Measurements from ENCODE around the gene FOXN3. TPM values are rescaled to one million over a fixed set of nuclear protein-coding genes. Genes with fewer than 3 reads are reported as not detected.

The FOXN3 gene
- total and polyA plus RNA-seq, 9 donors = 56.9 to 172 (median 99.2) TPM

DNA sequence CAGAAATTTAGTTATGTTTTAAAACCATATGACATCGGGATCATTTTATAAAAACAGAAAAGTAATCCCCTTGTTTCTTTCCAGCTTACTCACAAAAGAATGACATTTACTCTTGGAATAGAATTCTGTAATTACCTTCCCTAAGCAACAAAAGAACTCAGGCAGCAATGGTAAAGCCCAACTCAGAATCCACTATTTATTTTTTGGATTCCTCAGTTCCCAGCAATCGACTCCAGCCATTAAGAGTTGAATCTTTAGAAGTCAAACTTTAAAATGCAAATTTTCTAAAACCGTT, 65.9 kb downstream of the FOXN3 start:
- intact Hi-C loops (cut with DNase I) = no loop called here
- peak overlapping the region in 1 of 2 donors; percentile 65 for H3K27ac ChIP-seq
- 5 to 8% (median 6%) methylated on average over 3 of the region's 3 CpGs for WGBS, 3 donors

DNA sequence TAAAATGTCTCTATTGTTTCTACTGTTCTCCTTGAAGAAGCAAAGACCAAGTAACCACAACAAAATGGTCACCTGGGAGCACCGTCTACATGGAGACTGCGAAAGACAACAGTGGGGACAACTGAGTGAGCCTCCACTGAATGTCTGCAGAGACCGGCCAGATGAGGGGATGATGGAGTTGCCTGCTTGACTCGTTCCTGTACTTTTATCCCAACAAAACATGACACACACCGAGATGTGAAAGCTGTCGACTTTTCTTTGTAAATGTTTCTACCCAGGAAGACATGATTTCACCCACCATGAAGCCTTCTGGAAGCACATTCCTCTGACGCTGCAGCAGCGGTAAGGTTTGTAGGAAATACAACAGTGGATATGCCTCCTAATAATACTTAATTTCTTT, 66.9 kb downstream of the FOXN3 start:
- Histone ChIP-seq H3K36me3 (no peaks in the 10 kb centered on the region), H3K27me3 (no peaks in the 10 kb centered on the region), H3K9me3 (no peaks in the 10 kb centered on the region), H3K27ac (no peak overlapping the region), H3K4me1 (ENCODE audit: insufficient read depth) (peaks cover 19% of the 10 kb centered on the region), H3K4me3 (no peak overlapping the region)
- 94% methylated on average over 8 of the region's 8 CpGs for WGBS, 3 donors
- intact Hi-C loops (cut with DNase I) = no loop called here
- no peak for TF ChIP-seq EP300 (IDR thresholded peaks at IDR 0.05)
- TF ChIP-seq POLR2A (IDR thresholded peaks at IDR 0.05) = no peak
- TF ChIP-seq, protein P1, sequence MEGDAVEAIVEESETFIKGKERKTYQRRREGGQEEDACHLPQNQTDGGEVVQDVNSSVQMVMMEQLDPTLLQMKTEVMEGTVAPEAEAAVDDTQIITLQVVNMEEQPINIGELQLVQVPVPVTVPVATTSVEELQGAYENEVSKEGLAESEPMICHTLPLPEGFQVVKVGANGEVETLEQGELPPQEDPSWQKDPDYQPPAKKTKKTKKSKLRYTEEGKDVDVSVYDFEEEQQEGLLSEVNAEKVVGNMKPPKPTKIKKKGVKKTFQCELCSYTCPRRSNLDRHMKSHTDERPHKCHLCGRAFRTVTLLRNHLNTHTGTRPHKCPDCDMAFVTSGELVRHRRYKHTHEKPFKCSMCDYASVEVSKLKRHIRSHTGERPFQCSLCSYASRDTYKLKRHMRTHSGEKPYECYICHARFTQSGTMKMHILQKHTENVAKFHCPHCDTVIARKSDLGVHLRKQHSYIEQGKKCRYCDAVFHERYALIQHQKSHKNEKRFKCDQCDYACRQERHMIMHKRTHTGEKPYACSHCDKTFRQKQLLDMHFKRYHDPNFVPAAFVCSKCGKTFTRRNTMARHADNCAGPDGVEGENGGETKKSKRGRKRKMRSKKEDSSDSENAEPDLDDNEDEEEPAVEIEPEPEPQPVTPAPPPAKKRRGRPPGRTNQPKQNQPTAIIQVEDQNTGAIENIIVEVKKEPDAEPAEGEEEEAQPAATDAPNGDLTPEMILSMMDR (IDR thresholded peaks at IDR 0.05) = no peak
- DNase-seq = no peak

More for the DNA sequence above, 65.9 kb downstream of the FOXN3 start:
- Histone ChIP-seq H3K4me1 (ENCODE audit: insufficient read depth) (peaks cover 19% of the 10 kb centered on the region), H3K27me3 (no peaks in the 10 kb centered on the region), H3K36me3 (no peaks in the 10 kb centered on the region), H3K9me3 (no peaks in the 10 kb centered on the region), H3K4me3 (no peak overlapping the region)
- no peak for DNase-seq
- no peak for TF ChIP-seq POLR2A (IDR thresholded peaks at IDR 0.05)
- TF ChIP-seq, protein P1 (IDR thresholded peaks at IDR 0.05) = no peak
- TF ChIP-seq EP300 (IDR thresholded peaks at IDR 0.05) = no peak

DNA sequence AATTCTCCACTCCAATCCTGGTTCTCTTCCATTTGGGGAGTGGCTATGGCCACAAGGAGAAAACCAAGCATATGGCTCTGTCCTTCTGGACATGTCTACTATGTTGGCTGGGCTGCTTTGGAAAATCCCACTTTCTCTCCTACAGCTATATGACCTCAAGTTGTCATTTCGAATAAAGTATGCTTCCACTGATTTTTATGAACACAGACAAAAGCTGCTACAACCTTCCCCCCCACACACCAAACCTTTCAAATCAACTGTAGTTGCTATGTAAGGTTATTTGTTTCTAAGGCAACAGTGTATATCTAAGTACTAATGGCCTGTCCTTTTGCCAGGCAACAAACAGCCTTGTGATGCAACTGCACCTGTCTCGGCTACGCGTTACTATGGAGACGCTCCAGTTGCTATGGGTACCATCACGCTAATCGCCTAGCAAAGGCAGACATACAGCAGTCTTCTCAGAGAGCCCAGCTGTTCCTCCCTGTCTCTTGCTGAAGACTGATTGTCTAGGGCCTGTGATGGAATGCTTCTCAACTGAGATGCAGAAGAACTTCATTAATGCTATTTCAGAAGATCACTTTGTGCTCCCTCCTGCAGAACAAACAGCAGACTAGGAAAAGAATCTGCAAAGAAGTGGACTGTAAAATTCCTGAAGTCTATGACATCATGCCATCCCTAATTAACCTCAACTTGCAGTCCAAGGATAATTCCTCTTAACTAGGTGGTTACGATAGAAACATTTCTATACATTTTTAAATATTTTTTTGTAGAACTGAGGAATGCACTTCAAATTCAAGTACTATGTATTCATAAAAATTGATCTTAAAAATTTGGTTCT, 67.6 kb downstream of the FOXN3 start:
- H3K36me3 ChIP-seq = no peaks in the 10 kb centered on the region
- TF ChIP-seq EP300 (IDR thresholded peaks at IDR 0.05) (no peak), POLR2A (IDR thresholded peaks at IDR 0.05) (no peak)
- TF ChIP-seq, protein P1 (IDR thresholded peaks at IDR 0.05) = no peak
- peak in 1 of 5 donors; percentile 57 for DNase-seq
- no peak overlapping the region for H3K4me3 ChIP-seq
- WGBS, 3 donors = 82 to 92% (median 90%) methylated on average over 8 of the region's 8 CpGs
- H3K27me3 ChIP-seq = no peaks in the 10 kb centered on the region
- no peak overlapping the region for H3K27ac ChIP-seq
- intact Hi-C loops (cut with DNase I) = no loop called here
- peaks cover 21% of the 10 kb centered on the region for H3K4me1 ChIP-seq (ENCODE audit: insufficient read depth)
- no peaks in the 10 kb centered on the region for H3K9me3 ChIP-seq

DNA sequence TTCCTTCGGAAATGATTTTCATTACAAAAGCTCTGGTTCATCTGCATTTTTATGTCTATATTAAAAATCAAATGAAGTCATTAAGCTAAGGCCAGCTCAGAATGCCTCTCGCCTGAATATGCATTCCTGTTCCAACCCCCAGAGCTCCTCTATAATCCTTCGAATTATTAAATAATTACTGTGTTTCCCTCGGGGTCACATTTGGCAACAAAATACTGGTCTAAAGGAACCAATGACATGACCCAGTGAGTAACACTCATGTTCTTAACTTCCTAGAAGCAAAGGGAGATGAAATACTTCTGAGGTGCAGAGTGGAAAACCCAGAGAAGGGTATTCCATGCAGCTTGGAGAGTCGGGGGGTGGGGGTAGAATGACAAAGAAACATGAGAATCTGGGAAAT, 68.3 kb downstream of the FOXN3 start:
- TF ChIP-seq, protein P1 (IDR thresholded peaks at IDR 0.05) = no peak
- TF ChIP-seq POLR2A (IDR thresholded peaks at IDR 0.05) = no peak
- no peak for TF ChIP-seq EP300 (IDR thresholded peaks at IDR 0.05)
- Histone ChIP-seq H3K36me3 (no peaks in the 10 kb centered on the region), H3K4me3 (no peak overlapping the region), H3K4me1 (ENCODE audit: insufficient read depth) (peaks cover 21% of the 10 kb centered on the region), H3K27ac (no peak overlapping the region), H3K9me3 (no peaks in the 10 kb centered on the region), H3K27me3 (no peaks in the 10 kb centered on the region)
- WGBS, 3 donors = 82 to 84% (median 84%) methylated on average over 5 of the region's 5 CpGs
- no peak for DNase-seq
- intact Hi-C loops (cut with DNase I) = no loop called here

Measured in ovary (tissue), 9 donors.